ENCODE data around the gene SHISA4.

DNA sequence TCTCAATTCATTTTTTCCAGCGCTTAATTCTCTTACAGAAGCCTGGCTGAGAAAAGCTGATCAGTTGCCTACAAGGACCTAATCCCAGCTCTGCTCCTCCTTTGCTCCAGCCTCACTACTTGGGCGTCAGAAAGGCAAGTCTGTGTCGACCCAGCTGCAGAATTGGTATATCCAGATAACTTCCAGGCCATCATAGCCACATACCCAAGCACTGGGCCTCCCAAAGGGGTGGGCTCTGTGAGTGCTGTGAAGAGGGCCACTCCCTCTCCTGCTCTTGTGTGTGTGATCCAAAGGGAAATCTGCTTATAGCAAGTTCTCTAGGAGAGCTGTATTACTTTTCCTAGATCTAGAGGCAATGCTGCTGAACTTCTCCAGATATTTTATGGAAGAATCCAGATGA lies 39.6 kb downstream of the SHISA4 start:
- TF ChIP-seq CTCF (IDR thresholded peaks at IDR 0.05; ENCODE audit: extremely low read depth in 1 of 2, insufficient read depth in 1 of 2, low read depth in 1 of 2, low read length in 2 of 2) (no peak), MYC (IDR thresholded peaks at IDR 0.05; ENCODE audit: low read depth, low read length) (no peak), POLR2A (IDR thresholded peaks at IDR 0.05; ENCODE audit: low read depth, low read length) (no peak), JUN (IDR thresholded peaks at IDR 0.05; ENCODE audit: borderline replicate concordance, insufficient read depth, insufficient read length, low read depth) (no peak)
